Astrocyte of the spinal cord (primary cell): ENCODE data around the gene WDFY4.

Experiments used
- DNase-seq: peaks from one replicate; pipeline ENCODE4 v3.0.0; 2011; ENCODE audit warnings: low read depth, low spot score
- H3K4me3 ChIP-seq: 2 replicates; pipeline ENCODE4 v1.5.1; 2011; ENCODE audit warnings: low read depth, mild to moderate bottlenecking, low read length, moderate library complexity
- in situ Hi-C: cut with HindIII; loops from 2 replicates; pipeline ENCODE4 v1.10.0; 2017; ENCODE audit warnings: low sequenced_read_pairs
- TF ChIP-seq, protein P1 (sequence below): IDR thresholded peaks from 2 replicates; pipeline ENCODE4 v1.5.1; 2012; ENCODE audit warnings: low read depth, mild to moderate bottlenecking, low read length, inconsistent platforms

The WDFY4 gene

DNA sequence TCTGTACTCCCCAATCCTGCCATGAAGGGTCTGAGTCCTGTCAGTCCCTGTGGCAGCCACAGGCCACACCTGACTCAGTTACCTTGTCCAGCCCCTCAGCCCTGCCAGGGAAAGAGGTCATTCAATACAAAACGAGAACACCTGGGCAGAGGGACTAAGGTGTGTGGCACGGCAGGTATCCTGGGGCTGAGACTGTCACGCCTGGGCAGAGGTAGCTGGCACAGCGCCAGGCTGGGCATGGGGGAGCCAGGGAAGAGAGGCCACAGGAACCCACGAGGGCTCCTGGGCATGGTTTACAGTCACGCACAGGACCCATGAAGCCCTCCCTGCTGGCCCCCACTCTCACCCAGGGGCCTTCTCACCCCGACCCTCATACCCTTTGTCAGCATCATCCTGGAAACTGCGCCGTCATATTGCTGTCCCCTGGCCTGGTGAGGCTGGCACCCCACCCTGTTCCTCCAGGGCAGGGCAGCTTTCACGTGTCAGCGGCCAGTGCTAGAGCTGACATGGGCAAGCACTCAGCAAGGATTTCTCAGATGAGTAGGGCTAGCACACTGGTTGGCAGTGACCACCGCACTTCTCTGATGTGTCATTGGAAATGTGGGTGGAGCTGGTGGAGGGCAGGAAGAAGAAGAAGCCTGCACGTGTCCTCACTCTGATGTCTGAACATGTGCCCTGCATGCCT, 212.2 kb downstream of the WDFY4 start:
- no peak overlapping the region for H3K4me3 ChIP-seq
- DNase-seq, result no peak
- TF ChIP-seq, protein P1, sequence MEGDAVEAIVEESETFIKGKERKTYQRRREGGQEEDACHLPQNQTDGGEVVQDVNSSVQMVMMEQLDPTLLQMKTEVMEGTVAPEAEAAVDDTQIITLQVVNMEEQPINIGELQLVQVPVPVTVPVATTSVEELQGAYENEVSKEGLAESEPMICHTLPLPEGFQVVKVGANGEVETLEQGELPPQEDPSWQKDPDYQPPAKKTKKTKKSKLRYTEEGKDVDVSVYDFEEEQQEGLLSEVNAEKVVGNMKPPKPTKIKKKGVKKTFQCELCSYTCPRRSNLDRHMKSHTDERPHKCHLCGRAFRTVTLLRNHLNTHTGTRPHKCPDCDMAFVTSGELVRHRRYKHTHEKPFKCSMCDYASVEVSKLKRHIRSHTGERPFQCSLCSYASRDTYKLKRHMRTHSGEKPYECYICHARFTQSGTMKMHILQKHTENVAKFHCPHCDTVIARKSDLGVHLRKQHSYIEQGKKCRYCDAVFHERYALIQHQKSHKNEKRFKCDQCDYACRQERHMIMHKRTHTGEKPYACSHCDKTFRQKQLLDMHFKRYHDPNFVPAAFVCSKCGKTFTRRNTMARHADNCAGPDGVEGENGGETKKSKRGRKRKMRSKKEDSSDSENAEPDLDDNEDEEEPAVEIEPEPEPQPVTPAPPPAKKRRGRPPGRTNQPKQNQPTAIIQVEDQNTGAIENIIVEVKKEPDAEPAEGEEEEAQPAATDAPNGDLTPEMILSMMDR, result no peak
- in situ Hi-C loops, result no loop called here

DNA sequence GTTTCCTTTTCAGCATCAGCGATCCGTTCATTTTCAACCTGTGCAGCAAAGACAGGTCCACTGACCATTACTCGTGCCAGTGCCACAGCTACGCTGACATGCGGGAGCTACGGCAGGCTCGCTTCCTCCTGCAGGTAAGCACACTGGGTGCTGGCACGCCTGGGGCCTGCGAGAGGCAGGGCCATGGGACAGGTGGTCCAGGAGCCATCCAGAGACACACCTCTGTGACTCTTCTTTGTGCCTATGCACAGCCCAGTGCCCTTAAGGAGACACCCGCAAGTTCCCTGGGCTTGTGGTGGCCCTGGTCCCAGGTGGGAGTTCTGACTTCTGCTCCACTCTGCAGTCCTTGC, 212.7 kb downstream of the WDFY4 start:
- DNase-seq, result no peak
- in situ Hi-C loops, result no loop called here
- TF ChIP-seq, protein P1, result no peak
- no peak overlapping the region for H3K4me3 ChIP-seq

DNA sequence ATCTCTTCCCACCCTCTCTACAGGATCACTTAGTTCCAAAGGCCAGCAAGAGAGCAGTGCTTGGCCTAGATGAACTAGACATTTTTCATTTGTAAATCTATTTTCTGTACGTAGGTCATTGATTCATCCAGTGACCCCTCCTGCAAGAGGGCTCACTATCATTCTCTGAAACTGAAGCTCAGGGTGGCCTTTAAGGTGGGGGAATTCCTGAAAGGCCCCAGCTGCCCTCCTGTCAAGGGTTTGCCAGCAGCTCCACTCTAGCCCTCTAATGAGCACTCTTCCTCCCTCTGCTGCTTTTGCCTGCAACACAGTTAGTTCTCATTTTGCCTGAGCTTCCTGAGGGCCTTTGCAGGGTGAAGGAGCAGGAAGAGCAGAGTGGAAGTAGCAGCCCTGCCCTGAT, 213.8 kb downstream of the WDFY4 start:
- in situ Hi-C loops, result no loop called here
- TF ChIP-seq, protein P1, result no peak
- no peak for DNase-seq
- no peak overlapping the region for H3K4me3 ChIP-seq

DNA sequence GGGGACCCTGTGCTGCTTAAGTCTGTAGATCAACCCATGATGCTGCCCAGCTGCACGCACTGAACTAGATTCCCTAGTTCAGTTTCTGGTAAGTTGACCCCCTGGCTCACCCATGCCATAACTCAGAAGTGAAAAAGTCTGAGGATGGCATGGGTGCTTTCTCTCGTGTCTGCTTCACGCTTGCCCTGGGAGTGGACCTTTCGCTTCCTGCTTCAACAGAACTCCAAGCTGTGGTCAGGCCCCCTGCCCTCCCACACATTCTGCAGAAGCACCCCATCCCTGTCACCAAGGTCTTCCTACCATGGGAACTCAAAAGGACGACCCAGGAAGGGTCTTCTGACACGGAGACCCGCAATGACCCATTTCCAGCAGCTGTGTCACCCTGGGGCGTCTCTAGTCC, 215.1 kb downstream of the WDFY4 start:
- H3K4me3 ChIP-seq, result no peak overlapping the region
- in situ Hi-C loops, result no loop called here
- no peak for DNase-seq
- TF ChIP-seq, protein P1, result no peak

DNA sequence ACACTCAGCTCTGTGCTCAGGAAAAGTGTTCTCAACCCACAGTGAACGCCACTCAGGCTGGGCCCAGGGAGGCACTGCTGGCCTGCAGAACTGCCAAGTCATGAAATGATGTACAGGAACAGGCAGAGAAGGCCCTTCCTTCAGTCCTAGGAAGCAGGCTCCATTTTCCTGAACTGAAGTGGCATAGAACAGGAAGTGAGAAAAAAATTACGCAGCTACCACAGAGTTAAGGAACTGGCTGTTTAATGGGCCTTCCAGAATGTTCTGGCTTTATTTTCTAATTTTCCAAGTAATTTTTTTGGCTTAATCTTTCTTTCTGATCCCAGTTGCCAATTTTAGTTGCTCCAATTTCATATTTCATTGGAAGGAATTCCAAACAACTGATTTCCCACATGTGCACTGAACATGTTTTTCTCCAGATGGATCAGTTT, 215.7 kb downstream of the WDFY4 start:
- in situ Hi-C loops, result no loop called here
- H3K4me3 ChIP-seq, result no peak overlapping the region
- no peak for DNase-seq
- TF ChIP-seq, protein P1, result no peak

DNA sequence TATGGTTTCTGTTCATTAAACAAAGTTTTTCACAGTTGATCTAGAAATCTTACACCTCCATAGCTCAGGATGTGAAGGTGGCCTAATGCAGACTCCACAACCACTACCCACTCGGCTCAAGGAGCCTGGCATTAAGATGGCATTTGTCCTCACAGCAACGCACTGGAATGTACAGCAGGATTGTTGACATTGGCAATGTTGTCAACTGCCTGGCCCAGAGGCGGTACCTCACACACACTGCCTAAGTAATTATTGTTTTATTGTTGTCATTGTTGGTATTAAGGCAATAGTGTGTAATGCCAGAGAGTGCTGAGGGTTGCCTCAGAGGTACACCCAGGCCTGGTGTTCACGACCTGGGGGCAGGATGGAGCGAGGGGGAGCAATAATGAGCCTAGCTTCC, 216.6 kb downstream of the WDFY4 start:
- TF ChIP-seq, protein P1, result no peak
- H3K4me3 ChIP-seq, result no peak overlapping the region
- DNase-seq, result no peak
- in situ Hi-C loops, result no loop called here
